ENCODE results near the gene PLA2G2F.
A peak's percentile ranks its signal among the peaks of the same experiment; 100 is the strongest.

Gene PLA2G2F

GRCh38 chr1:20172033-20172590, 33.0 kb downstream of the PLA2G2F start:
- ATAC-seq (replicated peaks; ENCODE audit: extremely low read depth, poor library complexity, severe bottlenecking) (no peak), DNase-seq (ENCODE audit: low spot score in 2 of 2) (no peak)
- peaks cover 11% of the 10 kb centered on the region for H3K27me3 Mint-ChIP-seq
- no peak overlapping the region for H3K27ac Mint-ChIP-seq (ENCODE audit: low read depth)
- H3K36me3 Mint-ChIP-seq (ENCODE audit: insufficient read depth), result no peaks in the 10 kb centered on the region
- H3K4me3 Mint-ChIP-seq, result no peak overlapping the region
- no peaks in the 10 kb centered on the region for H3K9me3 Mint-ChIP-seq
- H3K4me1 Mint-ChIP-seq, result peaks cover 5% of the 10 kb centered on the region

DNA sequence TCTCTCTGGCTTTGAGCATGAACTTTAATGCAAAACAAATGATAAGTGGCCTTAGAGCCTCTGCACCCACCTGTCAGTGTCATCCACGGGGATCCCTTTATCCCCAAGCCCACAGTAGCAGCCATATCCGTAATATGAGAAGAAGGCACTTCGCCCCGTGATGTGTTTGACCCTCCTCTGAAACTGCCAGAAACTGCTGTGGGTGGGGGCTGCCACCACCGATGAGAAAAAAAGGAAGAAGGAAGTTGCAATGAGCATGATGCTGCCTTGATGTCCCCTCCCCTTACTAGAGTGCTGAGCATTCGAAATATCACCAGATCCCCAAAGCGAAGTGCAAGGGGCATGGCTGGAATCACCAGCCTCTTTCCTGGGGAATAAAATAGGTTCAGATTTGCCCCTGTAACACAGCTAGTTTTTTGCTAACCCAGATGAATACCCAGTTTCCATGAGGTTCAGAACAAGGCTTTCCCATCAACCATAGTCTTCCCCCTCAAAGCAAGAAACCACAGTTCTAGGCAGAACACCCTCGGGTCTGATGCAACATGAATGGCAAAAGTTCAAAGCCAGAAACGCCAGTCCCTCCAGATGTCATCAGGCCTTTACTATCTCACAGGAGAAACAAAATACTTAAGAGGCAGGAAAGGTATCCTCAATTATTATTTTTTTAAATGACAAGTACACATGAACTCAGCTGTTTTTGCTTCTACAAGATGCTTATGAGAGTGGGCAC, 36.0 kb downstream of the PLA2G2F start:
- no peak overlapping the region for H3K4me3 Mint-ChIP-seq

DNA sequence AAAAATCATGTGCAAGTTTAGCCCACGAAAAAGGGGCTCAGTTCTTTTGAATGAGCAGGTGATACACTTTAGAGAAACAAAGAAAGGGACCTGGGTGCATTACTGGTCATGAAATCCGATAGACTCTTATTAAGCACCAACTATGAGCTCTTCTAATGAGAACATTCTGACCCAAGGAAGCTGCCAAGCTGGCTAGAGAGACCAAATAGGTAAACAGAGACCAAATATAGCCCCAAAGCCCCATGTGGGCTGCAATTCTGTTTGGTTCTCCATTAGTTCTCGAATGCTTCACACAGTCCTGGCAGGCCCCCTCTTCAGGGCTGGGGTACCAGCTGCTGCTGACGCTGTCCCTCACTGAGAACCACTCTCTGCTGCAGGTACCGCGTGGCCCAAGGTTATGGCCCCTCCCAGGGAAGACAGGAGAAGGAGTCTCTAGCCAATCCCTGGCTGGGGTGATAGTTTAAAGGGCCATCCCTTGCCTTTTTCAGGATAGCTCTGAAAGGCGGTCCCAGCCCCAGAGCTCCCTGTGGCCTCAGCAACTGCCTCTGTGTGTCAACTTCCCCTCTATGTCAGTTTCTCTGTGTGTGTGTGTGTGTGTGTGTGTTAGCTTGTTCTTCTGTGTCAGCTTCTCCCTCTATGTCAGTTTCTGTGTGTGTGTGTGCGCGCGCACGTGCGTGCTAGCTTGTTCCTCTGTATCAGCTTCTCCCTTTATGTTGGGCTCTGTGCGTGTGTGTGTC, 39.7 kb downstream of the PLA2G2F start:
- Mint-ChIP-seq H3K9me3 (peaks cover 11% of the 10 kb centered on the region), H3K4me1 (peaks cover 18% of the 10 kb centered on the region), H3K36me3 (ENCODE audit: insufficient read depth) (no peaks in the 10 kb centered on the region), H3K27ac (ENCODE audit: low read depth) (peak overlapping the region; percentile 17), H3K4me3 (no peak overlapping the region), H3K27me3 (no peaks in the 10 kb centered on the region)
- no peak for DNase-seq (ENCODE audit: low spot score in 2 of 2)
- no peak for ATAC-seq (replicated peaks; ENCODE audit: extremely low read depth, poor library complexity, severe bottlenecking)

More for the DNA sequence above, 36.0 kb downstream of the PLA2G2F start:
- peaks cover 9% of the 10 kb centered on the region for H3K9me3 Mint-ChIP-seq
- H3K27me3 Mint-ChIP-seq, result no peaks in the 10 kb centered on the region
- H3K36me3 Mint-ChIP-seq (ENCODE audit: insufficient read depth), result no peaks in the 10 kb centered on the region
- ATAC-seq (replicated peaks; ENCODE audit: extremely low read depth, poor library complexity, severe bottlenecking) (no peak), DNase-seq (ENCODE audit: low spot score in 2 of 2) (no peak)
- no peak overlapping the region for H3K27ac Mint-ChIP-seq (ENCODE audit: low read depth)
- H3K4me1 Mint-ChIP-seq, result peaks cover 17% of the 10 kb centered on the region

DNA sequence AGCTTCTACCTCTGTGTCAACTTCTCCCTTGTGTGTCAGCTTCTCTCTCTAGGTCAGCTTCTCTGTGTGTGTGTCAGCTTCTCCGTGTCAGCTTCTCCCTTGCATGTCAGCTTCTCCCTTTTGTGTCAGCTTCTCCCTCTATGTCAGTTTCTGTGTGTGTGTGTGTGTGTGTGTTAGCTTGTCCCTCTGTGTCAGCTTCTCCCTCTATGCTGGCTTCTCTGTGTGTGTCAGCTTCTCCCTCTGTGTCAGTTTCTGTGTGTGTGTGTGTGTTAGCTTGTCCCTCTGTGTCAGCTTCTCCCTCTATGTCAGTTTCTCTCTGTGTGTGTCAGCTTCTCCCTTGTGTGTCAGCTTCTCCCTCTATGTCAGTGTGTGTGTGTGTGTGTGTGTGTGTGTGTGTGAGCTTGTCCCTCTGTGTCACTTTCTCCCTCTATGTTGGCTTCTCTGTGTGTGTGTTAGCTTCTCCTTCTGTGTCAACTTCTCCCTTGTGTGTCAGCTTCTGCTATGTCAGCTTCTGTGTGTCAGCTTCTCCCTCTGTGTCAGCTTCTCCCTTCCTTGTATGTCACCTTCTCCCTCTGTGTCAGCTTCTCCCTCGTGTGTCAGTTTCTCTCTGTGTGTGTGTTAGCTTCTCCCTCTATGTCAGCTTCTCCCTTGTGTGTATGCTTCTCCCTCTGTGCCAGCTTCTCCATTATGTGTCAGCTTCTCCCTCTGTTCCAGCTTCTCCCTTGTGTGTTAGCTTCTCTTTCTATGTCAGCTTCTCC, 40.4 kb downstream of the PLA2G2F start:
- no peak for ATAC-seq (replicated peaks; ENCODE audit: extremely low read depth, poor library complexity, severe bottlenecking)
- no peak overlapping the region for H3K4me3 Mint-ChIP-seq
- H3K4me1 Mint-ChIP-seq, result peaks cover 22% of the 10 kb centered on the region
- no peaks in the 10 kb centered on the region for H3K36me3 Mint-ChIP-seq (ENCODE audit: insufficient read depth)
- H3K27me3 Mint-ChIP-seq, result no peaks in the 10 kb centered on the region
- peaks cover 11% of the 10 kb centered on the region for H3K9me3 Mint-ChIP-seq
- DNase-seq (ENCODE audit: low spot score in 2 of 2), result no peak
- peak overlapping the region; percentile 29 for H3K27ac Mint-ChIP-seq (ENCODE audit: low read depth)

DNA sequence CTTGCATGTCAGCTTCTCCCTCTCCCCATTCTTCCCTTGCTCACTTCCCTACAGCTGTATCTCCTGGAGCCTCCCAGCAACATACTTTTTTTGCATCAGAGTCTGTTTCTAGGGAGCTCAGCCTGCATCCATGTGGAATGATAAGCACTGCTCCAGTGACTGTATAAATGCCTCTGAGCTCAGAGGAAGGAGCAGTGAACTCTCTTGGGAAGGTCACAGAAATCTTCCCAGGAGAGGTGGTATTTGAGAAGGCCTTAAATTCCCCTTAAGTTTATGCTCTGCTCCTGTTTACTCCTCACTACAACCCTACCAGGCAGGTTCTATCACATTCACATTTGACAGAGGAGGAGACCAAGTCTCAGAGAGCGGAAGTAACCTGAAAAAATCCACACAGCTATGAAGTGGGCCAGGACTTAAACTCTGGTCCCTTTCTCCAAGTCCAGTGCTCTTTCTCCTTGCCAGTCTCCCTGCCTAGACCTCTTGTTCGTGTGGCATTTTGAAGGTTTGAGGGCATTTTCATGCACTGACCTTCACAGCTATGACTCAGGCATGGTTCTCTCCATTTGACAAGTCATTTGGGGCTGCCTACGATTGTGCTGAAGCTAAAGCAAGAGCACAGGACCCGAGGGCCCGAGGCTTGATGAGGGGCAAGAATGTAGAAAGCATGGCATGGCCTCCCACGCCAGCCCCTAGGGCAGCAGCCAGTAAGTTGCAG, 41.2 kb downstream of the PLA2G2F start:
- Mint-ChIP-seq H3K27ac (ENCODE audit: low read depth) (peak overlapping the region; percentile 29), H3K4me1 (peaks cover 29% of the 10 kb centered on the region), H3K27me3 (no peaks in the 10 kb centered on the region), H3K9me3 (peaks cover 11% of the 10 kb centered on the region), H3K4me3 (no peak overlapping the region), H3K36me3 (ENCODE audit: insufficient read depth) (peaks cover under 1% of the 10 kb centered on the region)
- DNase-seq (ENCODE audit: low spot score in 2 of 2) (no peak), ATAC-seq (replicated peaks; ENCODE audit: extremely low read depth, poor library complexity, severe bottlenecking) (no peak)

- Mint-ChIP-seq H3K27ac (ENCODE audit: low read depth) (no peak overlapping the region), H3K36me3 (ENCODE audit: insufficient read depth) (peaks cover 1% of the 10 kb centered on the region), H3K4me1 (peaks cover 32% of the 10 kb centered on the region), H3K27me3 (no peaks in the 10 kb centered on the region), H3K4me3 (no peak overlapping the region), H3K9me3 (peaks cover 11% of the 10 kb centered on the region)
- ATAC-seq (replicated peaks; ENCODE audit: extremely low read depth, poor library complexity, severe bottlenecking) (no peak), DNase-seq (ENCODE audit: low spot score in 2 of 2) (no peak)
These were observed 41.7 kb downstream of the PLA2G2F start for GRCh38 chr1:20180844-20181207.

DNA sequence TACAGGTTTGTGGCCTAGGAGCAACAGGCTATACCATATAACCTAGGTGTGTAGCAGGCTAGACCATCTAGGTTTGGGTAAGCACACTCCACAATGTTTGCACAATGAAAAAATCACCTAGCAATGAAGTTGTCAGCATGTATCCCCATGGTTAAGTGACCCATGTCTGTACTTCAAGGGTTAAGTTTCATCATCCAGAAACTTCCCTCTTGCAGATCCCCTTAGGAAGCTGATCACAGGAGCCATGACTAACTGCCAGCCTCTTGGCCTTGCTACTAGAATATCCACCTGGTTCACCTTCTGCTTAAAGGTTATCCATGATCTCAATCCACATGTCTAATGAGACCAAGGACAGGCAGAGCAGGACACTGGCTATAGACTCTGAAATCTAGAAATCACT, 43.3 kb downstream of the PLA2G2F start:
- Mint-ChIP-seq H3K9me3 (peaks cover 11% of the 10 kb centered on the region), H3K27ac (ENCODE audit: low read depth) (no peak overlapping the region), H3K27me3 (no peaks in the 10 kb centered on the region), H3K4me1 (peaks cover 46% of the 10 kb centered on the region), H3K4me3 (no peak overlapping the region), H3K36me3 (ENCODE audit: insufficient read depth) (peaks cover 1% of the 10 kb centered on the region)
- ATAC-seq (replicated peaks; ENCODE audit: extremely low read depth, poor library complexity, severe bottlenecking) (no peak), DNase-seq (ENCODE audit: low spot score in 2 of 2) (no peak)

DNA sequence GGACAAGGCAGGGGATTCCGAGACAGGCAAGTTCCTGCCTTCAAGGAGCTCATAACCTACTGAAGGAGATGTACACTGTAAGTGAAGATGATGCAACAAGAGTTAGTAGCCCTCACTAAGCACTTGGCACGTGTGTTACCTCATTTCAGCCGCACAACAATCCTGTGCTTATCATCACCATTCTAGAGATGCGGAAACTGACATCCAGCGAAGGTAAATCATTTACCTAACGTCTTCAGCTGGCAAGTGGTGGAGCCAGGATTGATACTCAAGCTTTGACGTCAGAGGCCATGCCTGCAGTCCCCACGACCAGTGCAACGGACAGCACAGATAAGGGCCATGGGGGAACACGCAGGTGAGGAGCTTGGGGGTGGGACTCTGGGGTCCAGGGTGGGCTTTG, 43.9 kb downstream of the PLA2G2F start:
- peaks cover 53% of the 10 kb centered on the region for H3K4me1 Mint-ChIP-seq
- no peaks in the 10 kb centered on the region for H3K27me3 Mint-ChIP-seq
- DNase-seq (ENCODE audit: low spot score in 2 of 2), result no peak
- ATAC-seq (replicated peaks; ENCODE audit: extremely low read depth, poor library complexity, severe bottlenecking), result no peak
- peaks cover 1% of the 10 kb centered on the region for H3K36me3 Mint-ChIP-seq (ENCODE audit: insufficient read depth)
- H3K27ac Mint-ChIP-seq (ENCODE audit: low read depth), result no peak overlapping the region
- no peak overlapping the region for H3K4me3 Mint-ChIP-seq
- peaks cover 11% of the 10 kb centered on the region for H3K9me3 Mint-ChIP-seq

- peaks cover 1% of the 10 kb centered on the region for H3K36me3 Mint-ChIP-seq (ENCODE audit: insufficient read depth)
- peaks cover 11% of the 10 kb centered on the region for H3K9me3 Mint-ChIP-seq
- DNase-seq (ENCODE audit: low spot score in 2 of 2) (no peak), ATAC-seq (replicated peaks; ENCODE audit: extremely low read depth, poor library complexity, severe bottlenecking) (no peak)
- peaks cover 60% of the 10 kb centered on the region for H3K4me1 Mint-ChIP-seq
- H3K27me3 Mint-ChIP-seq, result peaks cover 4% of the 10 kb centered on the region
- peak overlapping the region; percentile 71 for H3K27ac Mint-ChIP-seq (ENCODE audit: low read depth)
- no peak overlapping the region for H3K4me3 Mint-ChIP-seq
These were observed 44.6 kb downstream of the PLA2G2F start for GRCh38 chr1:20183616-20184271.

GRCh38 chr1:20184481-20184900, 45.4 kb downstream of the PLA2G2F start:
- DNase-seq (ENCODE audit: low spot score in 2 of 2) (no peak), ATAC-seq (replicated peaks; ENCODE audit: extremely low read depth, poor library complexity, severe bottlenecking) (no peak)
- H3K4me3 Mint-ChIP-seq, result peak overlapping the region; percentile 75
- peaks cover 12% of the 10 kb centered on the region for H3K27me3 Mint-ChIP-seq
- peaks cover 8% of the 10 kb centered on the region for H3K9me3 Mint-ChIP-seq
- H3K36me3 Mint-ChIP-seq (ENCODE audit: insufficient read depth), result peaks cover 1% of the 10 kb centered on the region
- peak overlapping the region; percentile 71 for H3K27ac Mint-ChIP-seq (ENCODE audit: low read depth)
- peaks cover 60% of the 10 kb centered on the region for H3K4me1 Mint-ChIP-seq

GRCh38 chr1:20184997-20185833, 46.1 kb downstream of the PLA2G2F start:
- peaks cover 1% of the 10 kb centered on the region for H3K36me3 Mint-ChIP-seq (ENCODE audit: insufficient read depth)
- peaks cover under 1% of the 10 kb centered on the region for H3K9me3 Mint-ChIP-seq
- ATAC-seq (replicated peaks; ENCODE audit: extremely low read depth, poor library complexity, severe bottlenecking) (peak; percentile 83), DNase-seq (ENCODE audit: low spot score in 2 of 2) (peak in 1 of 2 donors; percentile 36)
- H3K27me3 Mint-ChIP-seq, result peaks cover 12% of the 10 kb centered on the region
- H3K4me1 Mint-ChIP-seq, result peaks cover 54% of the 10 kb centered on the region
- H3K4me3 Mint-ChIP-seq, result peak overlapping the region; percentile 75
- H3K27ac Mint-ChIP-seq (ENCODE audit: low read depth), result peak overlapping the region; percentile 71

Measured in central memory CD8-positive, alpha-beta T cell (primary cell).